ENCODE results near the gene SERGEF. TPM values are rescaled to one million over a fixed set of nuclear protein-coding genes. Genes with fewer than 3 reads are reported as not detected.

The SERGEF gene
- total RNA-seq, 5 donors from 2014 or later (not counting 1 experiment from before 2014, with no cell fraction given): 45.9 to 59.1 (median 55.9) TPM

DNA sequence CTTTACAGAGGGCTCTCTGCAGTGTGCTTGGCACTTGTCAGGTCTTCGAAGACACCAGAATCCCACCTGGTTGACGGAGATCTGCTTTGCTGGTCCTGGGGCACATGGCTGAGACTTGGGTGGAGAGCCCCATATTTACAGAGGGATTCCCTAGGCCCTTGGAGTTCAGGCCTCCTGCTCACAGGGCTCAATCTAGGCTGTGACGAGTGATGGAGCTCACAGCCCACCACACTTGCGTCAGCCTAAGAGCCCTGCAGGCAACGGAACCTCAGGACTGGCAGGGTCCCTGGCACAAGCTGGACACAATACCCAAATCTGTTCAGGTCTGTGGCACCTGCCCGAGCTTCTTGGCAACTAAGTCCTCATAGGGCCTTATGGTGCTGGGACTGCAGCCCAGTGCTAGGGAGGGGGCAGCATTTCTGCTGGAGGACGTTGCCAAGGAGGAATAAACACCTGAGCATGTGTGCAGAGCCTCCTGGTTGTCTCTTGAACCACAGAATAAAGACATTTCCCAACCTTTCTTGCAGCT is 219.1 kb downstream of the SERGEF start:
- CTCF ChIA-PET: no interaction called here
- H3K27ac ChIP-seq (ENCODE audit: low read length): no peak overlapping the region
- POLR2A ChIA-PET: no interaction called here
- peaks cover 0 to 2% (median 0%) of the 10 kb centered on the region in 3 donors for H3K9me3 Mint-ChIP-seq
- H3K36me3 ChIP-seq (ENCODE audit: control insufficient read depth in 2 of 2, extremely low read depth in 1 of 2, insufficient read depth in 1 of 2, low read length in 1 of 2): no peaks in the 10 kb centered on the region
- no peaks in the 10 kb centered on the region for H3K4me1 Mint-ChIP-seq
- H3K4me1 ChIP-seq (ENCODE audit: control insufficient read depth in 1 of 2, extremely low read depth in 1 of 2, insufficient read depth in 2 of 2, low read length in 2 of 2): no peaks in the 10 kb centered on the region
- WGBS (ENCODE audit: insufficient coverage): 91% methylated on average over 6 of the region's 7 CpGs
- no peaks in the 10 kb centered on the region for H3K9me3 ChIP-seq
- H3K27me3 Mint-ChIP-seq: no peaks in the 10 kb centered on the region
- H3K4me3 Mint-ChIP-seq: no peak overlapping the region
- H3K27ac Mint-ChIP-seq: no peak overlapping the region
- no peaks in the 10 kb centered on the region for H3K27me3 ChIP-seq (replicated peaks in 1 of 2; ENCODE audit: control insufficient read depth in 2 of 2, extremely low read depth in 1 of 2, insufficient read depth in 2 of 2, low read length in 1 of 2)
- ATAC-seq (replicated peaks in 1 of 4) (no peak), DNase-seq (no peak)
- no peak overlapping the region for H3K4me3 ChIP-seq (ENCODE audit: control insufficient read depth in 1 of 2, extremely low read depth in 1 of 2, low read length in 1 of 2)
- H3K36me3 Mint-ChIP-seq: peaks cover 28% of the 10 kb centered on the region

GRCh38 chr11:17792161-17792560 is 220.7 kb downstream of the SERGEF start:
- no peak overlapping the region for H3K4me3 ChIP-seq (ENCODE audit: control insufficient read depth in 1 of 2, extremely low read depth in 1 of 2, low read length in 1 of 2)
- DNase-seq (no peak), ATAC-seq (replicated peaks in 1 of 4) (no peak)
- ChIA-PET POLR2A (no interaction called here), CTCF (no interaction called here)
- Mint-ChIP-seq H3K27ac (no peak overlapping the region), H3K4me1 (no peaks in the 10 kb centered on the region), H3K9me3 (peaks cover 0 to 6% (median 0%) of the 10 kb centered on the region in 3 donors), H3K36me3 (peaks cover 34% of the 10 kb centered on the region), H3K4me3 (no peak overlapping the region), H3K27me3 (no peaks in the 10 kb centered on the region)
- H3K27ac ChIP-seq (ENCODE audit: low read length): no peak overlapping the region
- peaks cover 0 to 5% of the 10 kb centered on the region in 2 donors for H3K36me3 ChIP-seq (ENCODE audit: control insufficient read depth in 2 of 2, extremely low read depth in 1 of 2, insufficient read depth in 1 of 2, low read length in 1 of 2)
- no peaks in the 10 kb centered on the region for H3K4me1 ChIP-seq (ENCODE audit: control insufficient read depth in 1 of 2, extremely low read depth in 1 of 2, insufficient read depth in 2 of 2, low read length in 2 of 2)
- WGBS (ENCODE audit: insufficient coverage): 94% methylated on average over 5 of the region's 9 CpGs
- no peaks in the 10 kb centered on the region for H3K27me3 ChIP-seq (replicated peaks in 1 of 2; ENCODE audit: control insufficient read depth in 2 of 2, extremely low read depth in 1 of 2, insufficient read depth in 2 of 2, low read length in 1 of 2)
- H3K9me3 ChIP-seq: no peaks in the 10 kb centered on the region

DNA sequence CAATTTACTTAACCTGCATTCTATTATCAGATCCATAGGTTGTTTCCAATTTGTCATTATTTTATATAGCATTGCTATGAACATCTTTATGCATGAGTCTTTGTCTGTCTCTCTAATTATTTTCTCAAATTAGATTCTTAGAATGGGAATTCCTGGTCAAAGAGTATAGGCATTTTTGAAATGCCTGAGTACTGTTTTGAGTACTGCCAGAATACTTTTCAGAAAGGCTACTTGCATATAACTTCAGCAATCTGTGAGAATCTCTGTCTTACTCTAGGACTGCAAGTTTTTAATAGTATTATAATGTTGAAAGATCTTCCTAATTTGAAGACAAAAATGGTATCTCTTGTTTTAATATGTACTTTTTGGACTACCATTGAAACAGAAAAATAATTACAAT is 221.7 kb downstream of the SERGEF start:
- no peak for ATAC-seq (replicated peaks in 1 of 4)
- ChIA-PET CTCF (no interaction called here), POLR2A (no interaction called here)
- H3K27me3 Mint-ChIP-seq: no peaks in the 10 kb centered on the region
- peaks cover 28% of the 10 kb centered on the region for H3K36me3 Mint-ChIP-seq
- H3K4me1 ChIP-seq (ENCODE audit: control insufficient read depth in 1 of 2, extremely low read depth in 1 of 2, insufficient read depth in 2 of 2, low read length in 2 of 2): no peaks in the 10 kb centered on the region
- H3K27ac ChIP-seq (ENCODE audit: low read length): no peak overlapping the region
- H3K36me3 ChIP-seq (ENCODE audit: control insufficient read depth in 2 of 2, extremely low read depth in 1 of 2, insufficient read depth in 1 of 2, low read length in 1 of 2): peaks cover 0 to 5% of the 10 kb centered on the region in 2 donors
- no peaks in the 10 kb centered on the region for H3K9me3 ChIP-seq
- H3K4me3 ChIP-seq (ENCODE audit: control insufficient read depth in 1 of 2, extremely low read depth in 1 of 2, low read length in 1 of 2): no peak overlapping the region
- no peak for DNase-seq
- no peaks in the 10 kb centered on the region for H3K27me3 ChIP-seq (replicated peaks in 1 of 2; ENCODE audit: control insufficient read depth in 2 of 2, extremely low read depth in 1 of 2, insufficient read depth in 2 of 2, low read length in 1 of 2)
- no peaks in the 10 kb centered on the region for H3K4me1 Mint-ChIP-seq
- H3K9me3 Mint-ChIP-seq: peaks cover 0 to 6% (median 0%) of the 10 kb centered on the region in 3 donors
- H3K27ac Mint-ChIP-seq: no peak overlapping the region
- H3K4me3 Mint-ChIP-seq: no peak overlapping the region

GRCh38 chr11:17790453-17790852 is 222.4 kb downstream of the SERGEF start:
- no peaks in the 10 kb centered on the region for H3K27me3 ChIP-seq (replicated peaks in 1 of 2; ENCODE audit: control insufficient read depth in 2 of 2, extremely low read depth in 1 of 2, insufficient read depth in 2 of 2, low read length in 1 of 2)
- H3K9me3 ChIP-seq: no peaks in the 10 kb centered on the region
- POLR2A ChIA-PET: no interaction called here
- Mint-ChIP-seq H3K27me3 (no peaks in the 10 kb centered on the region), H3K4me1 (no peaks in the 10 kb centered on the region), H3K27ac (no peak overlapping the region), H3K9me3 (peaks cover 0 to 6% (median 0%) of the 10 kb centered on the region in 3 donors), H3K36me3 (peaks cover 32% of the 10 kb centered on the region), H3K4me3 (no peak overlapping the region)
- DNase-seq: no peak
- H3K36me3 ChIP-seq (ENCODE audit: control insufficient read depth in 2 of 2, extremely low read depth in 1 of 2, insufficient read depth in 1 of 2, low read length in 1 of 2): peaks cover 0 to 5% of the 10 kb centered on the region in 2 donors
- no peak overlapping the region for H3K4me3 ChIP-seq (ENCODE audit: control insufficient read depth in 1 of 2, extremely low read depth in 1 of 2, low read length in 1 of 2)
- no peak overlapping the region for H3K27ac ChIP-seq (ENCODE audit: low read length)
- ATAC-seq (replicated peaks in 1 of 4): no peak
- CTCF ChIA-PET: no interaction called here
- no CpG with 5 or more reads among the region's 1 CpG for WGBS (ENCODE audit: insufficient coverage)
- no peaks in the 10 kb centered on the region for H3K4me1 ChIP-seq (ENCODE audit: control insufficient read depth in 1 of 2, extremely low read depth in 1 of 2, insufficient read depth in 2 of 2, low read length in 2 of 2)

- Mint-ChIP-seq H3K4me3 (no peak overlapping the region), H3K4me1 (no peaks in the 10 kb centered on the region), H3K27ac (no peak overlapping the region), H3K36me3 (peaks cover 32% of the 10 kb centered on the region), H3K27me3 (no peaks in the 10 kb centered on the region), H3K9me3 (peaks cover 0 to 6% (median 0%) of the 10 kb centered on the region in 3 donors)
- H3K27me3 ChIP-seq (replicated peaks in 1 of 2; ENCODE audit: control insufficient read depth in 2 of 2, extremely low read depth in 1 of 2, insufficient read depth in 2 of 2, low read length in 1 of 2): no peaks in the 10 kb centered on the region
- no peaks in the 10 kb centered on the region for H3K4me1 ChIP-seq (ENCODE audit: control insufficient read depth in 1 of 2, extremely low read depth in 1 of 2, insufficient read depth in 2 of 2, low read length in 2 of 2)
- CTCF ChIA-PET: no interaction called here
- no peaks in the 10 kb centered on the region for H3K9me3 ChIP-seq
- H3K27ac ChIP-seq (ENCODE audit: low read length): no peak overlapping the region
- no peak overlapping the region for H3K4me3 ChIP-seq (ENCODE audit: control insufficient read depth in 1 of 2, extremely low read depth in 1 of 2, low read length in 1 of 2)
- peaks cover 0 to 5% of the 10 kb centered on the region in 2 donors for H3K36me3 ChIP-seq (ENCODE audit: control insufficient read depth in 2 of 2, extremely low read depth in 1 of 2, insufficient read depth in 1 of 2, low read length in 1 of 2)
- no CpG with 5 or more reads among the region's 5 CpGs for WGBS (ENCODE audit: insufficient coverage)
- ATAC-seq (replicated peaks in 1 of 4) (no peak), DNase-seq (no peak)
- POLR2A ChIA-PET: no interaction called here
These were observed 224.8 kb downstream of the SERGEF start for GRCh38 chr11:17788084-17788483.

GRCh38 chr11:17786824-17787525 is 225.9 kb downstream of the SERGEF start:
- H3K27ac Mint-ChIP-seq: no peak overlapping the region
- CTCF ChIA-PET: no interaction called here
- H3K4me1 Mint-ChIP-seq: no peaks in the 10 kb centered on the region
- POLR2A ChIA-PET: no interaction called here
- Histone ChIP-seq H3K27ac (ENCODE audit: low read length) (no peak overlapping the region), H3K27me3 (replicated peaks in 1 of 2; ENCODE audit: control insufficient read depth in 2 of 2, extremely low read depth in 1 of 2, insufficient read depth in 2 of 2, low read length in 1 of 2) (no peaks in the 10 kb centered on the region), H3K9me3 (no peaks in the 10 kb centered on the region), H3K4me1 (ENCODE audit: control insufficient read depth in 1 of 2, extremely low read depth in 1 of 2, insufficient read depth in 2 of 2, low read length in 2 of 2) (no peaks in the 10 kb centered on the region), H3K36me3 (ENCODE audit: control insufficient read depth in 2 of 2, extremely low read depth in 1 of 2, insufficient read depth in 1 of 2, low read length in 1 of 2) (peaks cover 0 to 5% of the 10 kb centered on the region in 2 donors), H3K4me3 (ENCODE audit: control insufficient read depth in 1 of 2, extremely low read depth in 1 of 2, low read length in 1 of 2) (no peak overlapping the region)
- no peaks in the 10 kb centered on the region for H3K27me3 Mint-ChIP-seq
- DNase-seq (no peak), ATAC-seq (replicated peaks in 1 of 4) (no peak)
- H3K4me3 Mint-ChIP-seq: no peak overlapping the region
- H3K36me3 Mint-ChIP-seq: peaks cover 30% of the 10 kb centered on the region
- WGBS (ENCODE audit: insufficient coverage): 94% methylated on average over 14 of the region's 14 CpGs
- peaks cover 0 to 6% (median 0%) of the 10 kb centered on the region in 3 donors for H3K9me3 Mint-ChIP-seq

All from T-cell (primary cell).